Peyer's patch (tissue), 4 donors: ENCODE measurements around the gene PPP6C.
A peak's percentile ranks its signal among the peaks of the same experiment; 100 is the strongest.
"Not testable (repeated sequence)": the region's sequence is repeated elsewhere in the genome, so short reads cannot be mapped to it uniquely, and the experiment has no call there.

Experiments used
- POLR2A ChIP-seq, 2 donors: fragments of 450-650 bp; IDR thresholded peaks; one replicate each; pipeline ENCODE4 v1.5.1; 2017; ENCODE audit warnings: antibody characterized with exemption in 2 of 2, mild to moderate bottlenecking in 2 of 2, moderate library complexity in 2 of 2
- TF ChIP-seq, protein P1 (sequence below), 6 experiments: fragments of 450-650 bp in 4 of 6; fragments of 200-600 bp in 2 of 6; sonication (generic) in 1 of 6; IDR thresholded peaks; one replicate each; pipeline ENCODE4 v1.5.1; 2017 to 2019; ENCODE audit warnings: antibody characterized with exemption in 6 of 6, mild to moderate bottlenecking in 3 of 6, moderate library complexity in 1 of 6

DNA sequence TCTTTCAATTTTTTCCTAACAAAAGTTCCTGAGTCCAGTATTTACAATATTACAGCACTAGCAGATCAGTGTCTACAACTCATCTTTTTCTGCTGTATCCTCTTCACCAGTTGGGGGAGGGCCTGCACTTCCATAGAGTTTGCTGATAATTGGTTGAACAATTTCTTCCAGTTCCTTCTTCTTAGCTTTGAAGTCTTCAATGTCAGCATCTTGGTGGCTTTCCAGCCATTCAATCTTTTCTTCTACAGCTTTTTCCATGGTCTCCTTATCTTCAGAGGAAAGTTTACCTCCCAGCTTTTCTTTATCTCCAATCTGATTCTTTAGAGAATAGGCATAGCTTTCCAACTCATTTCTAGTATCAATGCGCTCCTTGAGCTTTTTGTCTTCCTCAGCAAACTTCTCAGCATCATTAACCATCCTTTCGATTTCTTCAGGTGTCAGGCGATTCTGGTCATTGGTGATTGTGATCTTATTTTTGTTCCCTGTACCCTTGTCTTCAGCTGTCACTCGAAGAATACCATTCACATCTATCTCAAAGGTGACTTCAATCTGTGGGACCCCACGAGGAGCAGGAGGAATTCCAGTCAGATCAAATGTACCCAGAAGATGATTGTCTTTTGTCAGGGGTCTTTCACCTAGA is 47.0 kb upstream of the PPP6C start:
- TF ChIP-seq, protein P1, sequence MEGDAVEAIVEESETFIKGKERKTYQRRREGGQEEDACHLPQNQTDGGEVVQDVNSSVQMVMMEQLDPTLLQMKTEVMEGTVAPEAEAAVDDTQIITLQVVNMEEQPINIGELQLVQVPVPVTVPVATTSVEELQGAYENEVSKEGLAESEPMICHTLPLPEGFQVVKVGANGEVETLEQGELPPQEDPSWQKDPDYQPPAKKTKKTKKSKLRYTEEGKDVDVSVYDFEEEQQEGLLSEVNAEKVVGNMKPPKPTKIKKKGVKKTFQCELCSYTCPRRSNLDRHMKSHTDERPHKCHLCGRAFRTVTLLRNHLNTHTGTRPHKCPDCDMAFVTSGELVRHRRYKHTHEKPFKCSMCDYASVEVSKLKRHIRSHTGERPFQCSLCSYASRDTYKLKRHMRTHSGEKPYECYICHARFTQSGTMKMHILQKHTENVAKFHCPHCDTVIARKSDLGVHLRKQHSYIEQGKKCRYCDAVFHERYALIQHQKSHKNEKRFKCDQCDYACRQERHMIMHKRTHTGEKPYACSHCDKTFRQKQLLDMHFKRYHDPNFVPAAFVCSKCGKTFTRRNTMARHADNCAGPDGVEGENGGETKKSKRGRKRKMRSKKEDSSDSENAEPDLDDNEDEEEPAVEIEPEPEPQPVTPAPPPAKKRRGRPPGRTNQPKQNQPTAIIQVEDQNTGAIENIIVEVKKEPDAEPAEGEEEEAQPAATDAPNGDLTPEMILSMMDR (IDR thresholded peaks at IDR 0.05) = peak in 2 of 6 experiments; percentile 8 to 17
- TF ChIP-seq POLR2A (IDR thresholded peaks at IDR 0.05) = not testable (repeated sequence)
